ENCODE measurements around the gene ATP2B1.
A peak's percentile ranks its signal among the peaks of the same experiment; 100 is the strongest.

Gene ATP2B1

GRCh38 chr12:89690925-89691324, 17.7 kb downstream of the ATP2B1 start:
- no peak for DNase-seq

DNA sequence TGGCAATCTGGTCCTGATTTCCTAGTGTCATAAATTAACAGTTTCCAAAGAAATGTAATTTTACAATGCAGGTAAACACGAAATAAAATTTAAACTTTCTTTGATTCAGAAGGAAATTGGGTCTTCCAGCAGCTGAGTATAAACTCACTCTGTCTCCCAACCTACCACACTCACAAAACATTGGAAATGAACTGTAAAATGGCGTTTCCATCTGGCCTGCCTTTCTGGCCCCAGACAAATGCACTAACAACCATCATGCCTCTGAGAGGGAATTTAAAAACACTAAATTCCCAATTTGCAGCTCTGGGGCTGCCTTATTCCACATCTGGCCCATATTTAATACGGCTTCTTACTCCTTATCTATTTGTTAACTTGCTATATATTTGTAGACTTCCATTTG, 19.3 kb downstream of the ATP2B1 start:
- DNase-seq = no peak

GRCh38 chr12:89686311-89686710, 22.3 kb downstream of the ATP2B1 start:
- no peak for DNase-seq

DNA sequence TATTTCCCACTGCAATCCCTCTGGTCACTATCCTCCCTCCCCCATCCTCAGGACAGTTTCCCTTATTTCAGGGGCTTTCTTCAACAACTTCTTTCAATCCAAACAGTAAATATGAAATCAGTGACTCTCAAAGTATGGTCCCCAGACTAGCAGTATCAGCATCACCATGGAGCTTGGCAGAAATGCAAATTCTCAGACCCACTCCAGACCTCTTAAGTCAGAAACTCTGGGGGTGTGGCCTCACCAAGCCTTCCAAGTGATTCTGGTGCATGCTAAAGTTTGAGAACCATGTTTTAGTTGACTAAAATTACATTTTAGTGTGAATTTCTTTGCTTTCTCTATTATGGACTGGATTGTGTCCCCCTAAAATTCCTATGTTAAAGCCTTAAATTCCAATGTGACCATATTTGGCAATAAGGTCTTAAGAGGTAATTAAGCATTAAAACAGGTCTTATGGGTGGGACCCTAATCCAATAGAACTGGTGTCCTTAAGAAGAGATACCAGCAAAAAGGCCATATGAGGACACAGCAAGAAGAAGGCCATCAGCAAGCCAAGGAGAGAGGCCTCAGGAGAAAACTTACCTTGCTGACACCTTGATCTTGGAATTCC, 23.2 kb downstream of the ATP2B1 start:
- DNase-seq = no peak

DNA sequence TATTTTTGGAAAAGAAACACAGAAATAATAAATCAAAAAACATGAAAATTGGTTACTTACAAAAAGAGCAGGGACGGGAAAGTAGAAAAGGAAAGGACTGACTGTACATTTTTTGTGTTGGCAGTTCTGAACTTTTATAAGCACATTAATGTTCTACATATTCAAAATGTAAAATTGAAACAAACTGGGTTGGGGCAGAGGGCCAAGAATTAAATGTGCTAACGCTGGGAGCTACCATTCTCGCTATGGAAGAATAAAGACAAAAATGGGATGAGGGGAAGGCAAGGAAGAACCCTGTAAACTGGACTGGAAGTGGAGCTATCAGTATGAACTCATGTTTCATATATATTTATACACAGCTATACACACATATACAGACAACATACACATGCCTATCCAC, 24.5 kb downstream of the ATP2B1 start:
- no peak for DNase-seq

DNA sequence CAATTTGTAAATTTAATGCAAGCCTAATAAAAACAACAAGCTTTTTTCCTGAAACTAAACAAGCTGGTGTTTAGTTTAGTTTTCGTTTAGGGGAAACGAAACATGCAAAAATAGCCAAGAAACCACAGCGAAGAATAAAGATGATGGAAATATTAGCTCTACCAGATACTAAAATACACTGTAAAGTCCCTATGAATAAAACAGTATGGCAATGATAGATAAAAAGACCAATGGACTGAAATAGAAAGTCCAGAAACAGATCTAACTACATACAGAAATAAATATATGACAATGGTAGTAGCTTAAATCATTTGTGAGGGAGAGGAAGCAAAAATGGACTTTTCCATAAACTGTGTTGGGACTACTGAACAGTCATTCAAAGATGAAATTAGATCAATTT, 26.4 kb downstream of the ATP2B1 start:
- DNase-seq = no peak

GRCh38 chr12:89680409-89680808, 28.2 kb downstream of the ATP2B1 start:
- no peak for DNase-seq

DNA sequence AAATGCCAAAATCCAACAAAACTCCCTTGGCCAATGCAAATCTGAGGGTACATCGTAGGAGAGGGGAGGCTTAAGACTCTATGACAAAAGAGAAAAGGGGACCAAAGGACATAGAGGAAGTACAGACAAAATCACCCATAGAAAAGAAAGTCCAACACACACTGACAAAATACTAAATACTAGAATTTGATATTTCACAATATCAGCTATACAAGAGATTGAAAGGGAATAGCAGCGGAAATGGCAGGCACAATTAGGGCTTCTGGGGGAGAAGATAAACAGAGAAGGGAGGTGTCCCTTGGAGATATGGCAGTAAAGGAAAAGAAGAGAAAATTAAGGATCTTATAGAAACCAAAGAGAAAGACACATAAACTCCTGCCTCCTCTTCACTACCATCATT, 29.0 kb downstream of the ATP2B1 start:
- DNase-seq = no peak

GRCh38 chr12:89678225-89678624, 30.4 kb downstream of the ATP2B1 start:
- no peak for DNase-seq

GRCh38 chr12:89676930-89677329, 31.7 kb downstream of the ATP2B1 start:
- DNase-seq = no peak

DNA sequence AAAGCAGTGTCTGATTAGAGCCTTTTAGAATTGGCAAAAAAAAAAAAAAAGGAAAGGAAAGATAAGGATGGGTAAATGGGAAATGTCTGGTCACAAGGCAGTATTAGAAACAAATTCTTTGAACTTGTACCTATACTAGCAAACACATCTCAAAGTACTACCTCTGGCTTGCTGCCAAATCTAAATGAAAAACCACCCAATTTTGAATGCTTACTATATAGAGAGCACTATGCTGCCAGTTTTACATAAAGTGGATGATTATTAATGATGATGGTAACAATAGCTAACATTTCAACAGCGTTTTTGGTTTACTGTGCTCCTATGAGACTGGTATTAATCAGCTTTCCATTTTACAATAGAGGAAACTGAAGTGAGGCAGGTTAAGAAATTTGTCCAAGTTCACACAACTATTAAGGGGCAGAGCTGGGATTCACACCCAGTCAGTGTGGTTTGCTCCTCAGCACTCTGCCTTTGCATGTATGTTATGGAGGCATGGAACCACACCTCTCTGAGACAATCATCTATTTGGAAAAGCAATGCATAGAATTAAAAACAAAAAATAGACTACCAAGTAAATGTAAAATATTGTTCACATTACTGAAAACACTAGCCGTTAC, 34.2 kb downstream of the ATP2B1 start:
- no peak for DNase-seq

GRCh38 chr12:89673603-89674002, 35.0 kb downstream of the ATP2B1 start:
- no peak for DNase-seq

DNA sequence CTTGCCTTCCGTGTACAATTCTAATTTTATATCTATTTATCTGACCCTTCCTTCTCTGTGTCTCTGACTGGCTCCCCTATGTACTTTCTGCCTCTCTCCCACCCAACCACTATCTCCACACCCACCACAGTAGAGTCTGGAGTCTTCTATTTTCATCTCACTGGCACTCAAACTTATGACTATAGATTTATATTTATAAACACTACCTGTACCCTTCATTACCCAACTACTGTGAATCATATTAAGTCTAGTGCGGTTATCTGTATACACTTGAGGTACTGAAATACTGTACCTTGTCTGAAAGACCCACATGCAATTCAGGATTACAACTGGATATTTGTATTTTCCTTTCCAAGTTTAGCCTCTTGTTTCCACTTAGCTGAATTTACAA, 36.1 kb downstream of the ATP2B1 start:
- no peak for DNase-seq

- DNase-seq = peak; percentile 90
Observed at GRCh38 chr12:89671469-89671868, 37.2 kb downstream of the ATP2B1 start.

DNA sequence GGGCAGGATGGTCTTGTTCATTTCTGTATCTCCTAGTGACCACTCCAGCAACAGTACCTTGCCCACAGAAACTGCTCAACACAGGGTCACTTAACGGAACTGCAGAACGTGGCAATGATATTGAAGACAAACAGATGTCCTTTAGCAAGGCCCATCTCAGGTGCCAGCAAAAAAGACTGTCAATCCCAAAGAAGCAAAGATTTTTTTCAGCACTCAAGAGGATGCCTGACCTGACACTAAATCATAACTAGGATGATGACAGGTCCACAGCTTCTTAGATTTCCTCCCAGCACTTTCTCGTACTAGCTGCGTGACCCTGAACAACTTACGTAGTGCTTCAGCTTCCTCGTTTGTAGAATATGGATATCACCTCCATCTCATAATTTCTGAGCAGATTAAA, 39.4 kb downstream of the ATP2B1 start:
- no peak for DNase-seq

DNA sequence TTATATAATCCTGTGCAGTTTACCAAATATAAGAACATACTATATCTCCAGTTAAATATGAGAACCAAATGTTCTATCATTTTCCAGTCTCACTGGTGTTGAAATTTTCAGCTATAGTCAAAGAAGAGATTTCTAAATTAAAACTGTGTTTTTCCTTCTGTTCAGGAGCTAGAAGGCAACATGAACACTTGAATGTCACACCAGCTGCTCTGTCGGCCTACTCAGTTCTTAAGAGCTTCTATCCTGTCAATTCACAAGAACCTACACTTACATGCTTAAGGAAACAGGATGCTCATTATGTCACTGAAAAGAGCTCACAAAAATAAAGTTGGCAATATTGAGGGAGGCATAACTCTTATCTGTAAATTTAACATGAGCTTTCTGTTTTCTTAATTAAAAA, 43.1 kb downstream of the ATP2B1 start:
- DNase-seq = no peak

DNA sequence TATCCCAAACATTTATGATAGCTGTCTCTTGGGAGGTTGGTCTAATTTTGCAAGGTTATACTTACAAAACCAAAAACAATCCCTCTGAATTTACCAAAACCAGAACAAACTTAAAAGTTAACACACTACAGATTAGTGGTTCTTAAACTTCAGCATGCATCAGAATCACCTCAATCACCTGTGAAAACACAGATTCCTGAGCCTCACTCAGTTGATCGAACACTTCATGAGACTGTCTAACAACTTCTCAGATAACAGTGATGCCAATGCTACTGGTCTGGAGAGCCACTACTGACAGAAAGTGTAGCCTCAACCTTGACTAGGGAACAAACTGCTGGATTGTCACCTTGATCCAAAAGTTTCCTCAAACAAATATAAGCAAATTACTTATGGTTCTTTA, 44.2 kb downstream of the ATP2B1 start:
- no peak for DNase-seq

DNA sequence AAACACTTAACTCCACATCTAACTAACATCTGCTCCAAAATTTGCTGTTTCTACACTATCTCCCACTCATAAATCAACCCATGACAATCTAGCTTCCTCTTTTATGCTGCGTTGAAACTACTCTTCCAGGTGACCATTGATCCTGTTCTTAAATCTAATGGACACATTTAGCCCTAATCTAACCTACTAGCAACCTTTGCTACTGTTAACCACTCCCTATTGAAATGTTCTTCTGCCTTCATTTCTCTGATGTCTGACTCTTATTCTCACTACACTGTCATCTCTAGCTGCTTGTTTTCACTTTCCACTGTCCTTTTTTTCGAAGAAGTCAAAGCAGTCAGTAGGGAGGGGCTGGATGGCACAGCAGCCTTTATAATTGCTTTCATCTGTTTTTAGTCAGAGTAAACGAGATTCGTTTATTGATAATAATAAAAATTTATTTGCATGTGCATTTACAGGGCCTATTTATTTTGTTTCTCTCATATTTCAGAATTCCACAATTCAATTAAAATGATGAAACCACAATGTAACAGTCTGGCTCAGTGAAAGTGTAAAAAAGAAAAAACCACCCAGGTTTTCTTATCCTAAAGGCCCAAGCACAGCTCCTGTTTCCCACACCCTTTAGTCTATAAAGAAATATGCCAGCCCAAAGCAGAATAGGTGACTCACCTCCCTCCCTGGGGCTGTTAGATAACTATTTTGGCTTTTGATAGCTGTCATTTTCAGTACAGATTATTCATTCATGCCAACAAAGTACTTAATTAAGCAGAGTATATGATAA, 44.9 kb downstream of the ATP2B1 start:
- peak; percentile 77 for DNase-seq

GRCh38 chr12:89662623-89663022, 46.0 kb downstream of the ATP2B1 start:
- DNase-seq = no peak

DNA sequence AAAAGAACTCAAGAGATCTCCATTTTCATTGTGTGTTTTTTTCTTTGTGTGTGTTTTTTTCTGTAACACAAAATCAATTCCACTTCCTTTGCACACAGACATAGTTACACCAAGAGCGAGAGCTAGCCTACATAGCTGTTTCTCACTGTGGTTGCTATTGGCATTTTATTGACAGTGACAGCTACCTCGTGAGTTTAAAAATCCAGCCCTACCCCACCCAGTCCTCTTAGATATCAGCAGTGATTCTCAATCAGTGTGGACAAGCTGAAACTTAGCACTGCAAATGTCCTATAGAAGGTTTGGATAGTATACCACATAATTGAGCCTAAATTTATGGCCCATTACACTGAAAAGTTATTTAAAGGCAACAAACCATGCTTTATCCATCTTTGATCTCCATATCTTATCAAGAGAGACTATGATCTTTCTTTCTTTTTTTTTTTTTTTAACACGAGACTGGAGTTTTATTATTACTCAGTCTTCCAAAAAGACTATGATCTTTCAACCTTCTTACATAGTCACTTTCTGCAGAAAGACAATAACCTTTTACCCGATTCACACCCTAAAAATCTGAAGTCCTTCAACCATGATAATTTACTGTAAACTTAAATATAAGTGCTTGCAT, 46.8 kb downstream of the ATP2B1 start:
- DNase-seq = no peak

DNA sequence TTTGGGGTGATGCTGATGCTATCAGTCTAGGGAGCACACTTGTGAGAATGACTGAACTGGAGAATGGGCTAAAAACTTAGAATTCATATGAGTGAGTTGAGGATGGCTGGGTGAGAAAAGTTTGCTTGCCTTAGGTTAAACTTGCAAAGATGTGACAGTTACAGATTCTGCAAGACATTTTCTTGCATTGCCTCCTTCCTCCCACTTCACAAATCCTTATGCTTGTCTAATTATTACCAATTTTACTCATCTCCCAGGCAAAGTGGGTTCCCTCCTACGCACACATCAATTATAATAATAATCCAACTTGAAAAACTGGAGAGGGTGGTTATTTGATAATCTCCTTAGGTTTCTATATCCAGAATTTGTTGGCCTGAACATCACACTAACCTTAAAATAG, 50.9 kb downstream of the ATP2B1 start:
- no peak for DNase-seq

DNA sequence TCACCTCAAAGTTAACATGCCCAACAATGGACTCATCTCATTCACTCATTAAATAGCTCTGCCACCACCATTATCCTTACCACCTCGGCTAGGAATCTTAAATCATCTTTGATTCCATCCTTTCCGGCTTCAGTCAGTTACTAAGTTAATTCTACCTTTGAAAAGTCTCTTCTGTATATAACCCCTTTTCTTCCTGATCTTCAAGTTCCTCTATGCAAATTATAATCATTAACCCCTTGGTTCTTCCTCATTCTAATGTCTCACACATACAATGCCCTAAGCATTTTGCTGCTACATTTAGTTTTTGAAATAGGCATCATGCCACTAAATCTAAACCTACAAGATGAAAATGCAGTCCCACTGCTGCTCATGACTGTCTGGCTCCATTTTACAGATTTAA, 51.6 kb downstream of the ATP2B1 start:
- DNase-seq = no peak

DNA sequence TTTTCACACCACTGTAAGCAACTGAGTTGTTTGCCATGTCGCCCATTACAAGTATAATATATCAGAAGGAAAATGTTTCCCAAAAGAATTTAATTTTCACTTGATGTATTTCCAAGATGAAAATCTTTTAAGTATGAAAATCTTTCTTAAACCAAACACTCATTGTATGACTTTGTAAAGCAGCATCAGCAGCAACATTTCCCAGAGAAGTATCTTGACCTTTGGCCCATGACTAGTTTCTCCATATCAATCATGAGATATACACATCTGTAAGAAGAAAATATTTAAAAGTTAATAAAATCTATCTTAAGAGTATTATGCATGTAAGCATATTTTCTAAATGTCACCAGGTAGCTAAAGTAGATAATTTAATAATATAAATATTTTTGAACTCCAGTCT, 52.8 kb downstream of the ATP2B1 start:
- DNase-seq = peak; percentile 20

- peak; percentile 27 for DNase-seq
Observed at GRCh38 chr12:89651192-89651591, 57.4 kb downstream of the ATP2B1 start.

Data from NCI-H226 (cell line).